Gastroesophageal sphincter (tissue), 4 donors: ENCODE results near the gene LYSMD3. TPM values are rescaled to one million over a fixed set of nuclear protein-coding genes. Genes with fewer than 3 reads are reported as not detected.

Experiments
- ATAC-seq: fragments of 150-250 bp; one replicate; pipeline ENCODE4 v1.9.1; 2016; ENCODE audit warnings: mild to moderate bottlenecking, moderate library complexity
- H3K27ac ChIP-seq, 4 donors: fragments of 200-600 bp; sonication (generic) in 3 of 4; 1 replicate in 3 of 4; 2 replicates in 1 of 4; pipeline ENCODE4 v1.5.1; 2016 to 2019
- H3K27me3 ChIP-seq: fragments of 200-600 bp; sonication (generic); one replicate; pipeline ENCODE4 v1.5.1; 2019
- H3K36me3 ChIP-seq, 2 donors: fragments of 200-600 bp; sonication (generic); one replicate each; pipeline ENCODE4 v1.5.1; 2019; ENCODE audit warnings: control low read depth in 1 of 2
- H3K4me1 ChIP-seq, 3 donors: fragments of 200-600 bp; sonication (generic); 1 replicate in 2 of 3; 2 replicates in 1 of 3; pipeline ENCODE4 v1.5.1; 2016 to 2019; ENCODE audit warnings: control low read depth in 2 of 3
- H3K4me3 ChIP-seq, 2 donors: fragments of 200-600 bp; sonication (generic); one replicate each; pipeline ENCODE4 v1.5.1; 2019; ENCODE audit warnings: mild to moderate bottlenecking in 1 of 2, moderate library complexity in 1 of 2
- H3K9me3 ChIP-seq, 3 donors: fragments of 200-600 bp; sonication (generic); one replicate each; pipeline ENCODE4 v1.5.1; 2017 to 2019; ENCODE audit warnings: control low read depth in 2 of 3
- CTCF ChIP-seq, 4 experiments: fragments of 200-600 bp in 2 of 4; fragments of 450-650 bp in 2 of 4; sonication (generic) in 1 of 4; IDR thresholded peaks; one replicate each; pipeline ENCODE4 v1.5.1; 2017 to 2019; ENCODE audit warnings: antibody characterized with exemption in 4 of 4, mild to moderate bottlenecking in 2 of 4, moderate library complexity in 2 of 4
- EP300 ChIP-seq: sonication (generic); formaldehyde crosslinking; IDR thresholded peaks from one replicate; pipeline ENCODE4 v1.6.1; 2017; ENCODE audit warnings: antibody characterized with exemption, mild to moderate bottlenecking
- POLR2A ChIP-seq, 2 donors: fragments of 450-650 bp; IDR thresholded peaks; one replicate each; pipeline ENCODE4 v1.6.1; 2017; ENCODE audit warnings: antibody characterized with exemption in 2 of 2, mild to moderate bottlenecking in 2 of 2, moderate library complexity in 1 of 2
- POLR2AphosphoS5 ChIP-seq: sonication (generic); formaldehyde crosslinking; IDR thresholded peaks from one replicate; pipeline ENCODE4 v1.6.1; 2017; ENCODE audit warnings: antibody characterized with exemption
- whole genome bisulfite sequencing, 2 donors: methylation state at CpG; one replicate each; pipeline ENCODE4 v1.1.5; 2018; ENCODE audit warnings: low coverage in 1 of 2; 5-methylcytosine and 5-hydroxymethylcytosine counted together
- total RNA-seq, 4 donors: library from RNA; depleted of rRNA; stranded (reverse); fragments of >200 nt; gene quantifications; one replicate each; pipeline ENCODE4 v1.1.0, GENCODE V29; 2016

LYSMD3 gene
- total RNA-seq, 4 donors from 2014 or later, result 14.2 to 27.6 (median 22.0) TPM

GRCh38 chr5:90530736-90531487 is 1.5 kb upstream of the LYSMD3 start:
- H3K27me3 ChIP-seq, result peaks cover 7% of the 10 kb centered on the region
- WGBS, 2 donors, result 38 to 41% methylated on average over 8 to 9 of the region's 9 CpGs
- H3K4me3 ChIP-seq, result peak overlapping the region; percentile 83 to 88
- H3K4me1 ChIP-seq, result peaks cover 3 to 39% (median 15%) of the 10 kb centered on the region in 3 donors
- no peak for ATAC-seq
- no peaks in the 10 kb centered on the region for H3K9me3 ChIP-seq
- no peaks in the 10 kb centered on the region for H3K36me3 ChIP-seq
- TF ChIP-seq CTCF (IDR thresholded peaks at IDR 0.05), result no peak
- H3K27ac ChIP-seq, result no peak overlapping the region

- Histone ChIP-seq H3K4me1 (peaks cover 3 to 39% (median 15%) of the 10 kb centered on the region in 3 donors), H3K9me3 (no peaks in the 10 kb centered on the region), H3K4me3 (peak overlapping the region; percentile 83 to 88), H3K27me3 (peaks cover 7% of the 10 kb centered on the region), H3K36me3 (peaks cover 0 to 3% of the 10 kb centered on the region in 2 donors), H3K27ac (peak overlapping the region; percentile 64 to 98 (median 94))
- peak; percentile 77 for ATAC-seq
- WGBS, 2 donors, result 2 to 3% methylated on average over 7 to 8 of the region's 13 CpGs
- TF ChIP-seq POLR2AphosphoS5, result no peak
- TF ChIP-seq EP300, result no peak
- peak; percentile 67 to 83 (median 72) for TF ChIP-seq CTCF (IDR thresholded peaks at IDR 0.05)
Observed at GRCh38 chr5:90529939-90530677, 724 bp upstream of the LYSMD3 start.

- Histone ChIP-seq H3K4me3 (peak overlapping the region; percentile 83 to 88), H3K36me3 (peaks cover 0 to 17% of the 10 kb centered on the region in 2 donors), H3K9me3 (no peaks in the 10 kb centered on the region), H3K4me1 (peaks cover 3 to 39% (median 15%) of the 10 kb centered on the region in 3 donors), H3K27me3 (no peaks in the 10 kb centered on the region), H3K27ac (peak overlapping the region; percentile 84 to 98 (median 94))
- ATAC-seq, result no peak
- no peak for TF ChIP-seq EP300
- TF ChIP-seq POLR2AphosphoS5, result no peak
- no peak for TF ChIP-seq CTCF (IDR thresholded peaks at IDR 0.05)
- 1 to 5% methylated on average over 17 to 18 of the region's 18 CpGs for WGBS, 2 donors
Observed at GRCh38 chr5:90528601-90529193, 687 bp downstream of the LYSMD3 start.

- H3K27ac ChIP-seq, result no peak overlapping the region
- H3K36me3 ChIP-seq, result peaks cover 0 to 54% of the 10 kb centered on the region in 2 donors
- no peaks in the 10 kb centered on the region for H3K27me3 ChIP-seq
- no peak for TF ChIP-seq CTCF (IDR thresholded peaks at IDR 0.05)
- no peak for TF ChIP-seq EP300
- no peak for TF ChIP-seq POLR2AphosphoS5
- no peak for TF ChIP-seq POLR2A (IDR thresholded peaks at IDR 0.05)
- WGBS, 2 donors, result 94 to 98% methylated on average over 7 of the region's 7 CpGs
- no peak for ATAC-seq
- no peaks in the 10 kb centered on the region for H3K9me3 ChIP-seq
- H3K4me3 ChIP-seq, result no peak overlapping the region
- no peaks in the 10 kb centered on the region for H3K4me1 ChIP-seq
Observed at GRCh38 chr5:90519081-90519480, 10.3 kb downstream of the LYSMD3 start.
